Natural killer cell (primary cell): ENCODE data around the gene ZNF408. TPM values are rescaled to one million over a fixed set of nuclear protein-coding genes. Genes with fewer than 3 reads are reported as not detected.

Experiments used
- ATAC-seq, 3 donors: fragments of 150-1000 bp in 2 of 3; fragments of 200-7000 bp in 1 of 3; cut with Tn5 transposase; 1 replicate in 1 of 3; 2 replicates in 2 of 3; pipeline ENCODE4 v1.10.0; 2021; ENCODE audit warnings: mild to moderate bottlenecking in 2 of 3, moderate library complexity in 2 of 3
- DNase-seq, 2 donors: peaks; one replicate each; pipeline versions ENCODE4 v3.0.0 to v3.0.0-alpha.2; 2013 to 2021; ENCODE audit warnings: mixed read lengths in 1 of 2
- H3K27ac ChIP-seq: one replicate; pipeline ENCODE4 v1.5.1; 2013; ENCODE audit warnings: mild to moderate bottlenecking, low read length
- H3K27me3 ChIP-seq: one replicate; pipeline ENCODE4 v1.6.1; 2013; ENCODE audit warnings: low read length; ENCODE audit not compliant: control insufficient read depth, insufficient read depth
- H3K36me3 ChIP-seq: one replicate; pipeline ENCODE4 v1.6.1; 2013; ENCODE audit warnings: low read length; ENCODE audit not compliant: control insufficient read depth, insufficient read depth
- H3K4me1 ChIP-seq: one replicate; pipeline ENCODE4 v1.6.1; 2013; ENCODE audit warnings: low read length; ENCODE audit not compliant: control insufficient read depth, insufficient read depth
- H3K4me3 ChIP-seq: one replicate; pipeline ENCODE4 v1.5.1; 2013; ENCODE audit warnings: low read length
- H3K9me3 ChIP-seq: one replicate; pipeline ENCODE4 v1.6.1; 2013; ENCODE audit warnings: low read length; ENCODE audit not compliant: control insufficient read depth, insufficient read depth
- H3K27ac Mint-ChIP-seq, 2 donors: one replicate each; pipeline ENCODE4 v1.8.0; 2022; ENCODE audit warnings: mild to moderate bottlenecking in 2 of 2, mixed read lengths in 2 of 2, moderate library complexity in 1 of 2
- H3K27me3 Mint-ChIP-seq, 2 donors: one replicate each; pipeline ENCODE4 v1.8.0; 2022; ENCODE audit warnings: low read depth in 2 of 2, mixed read lengths in 2 of 2
- H3K36me3 Mint-ChIP-seq: one replicate; pipeline ENCODE4 v1.8.0; 2022; ENCODE audit warnings: mixed read lengths
- H3K4me1 Mint-ChIP-seq, 2 donors: one replicate each; pipeline ENCODE4 v1.8.0; 2022; ENCODE audit warnings: mixed read lengths in 2 of 2
- H3K4me3 Mint-ChIP-seq: one replicate; pipeline ENCODE4 v1.8.0; 2022; ENCODE audit warnings: mild to moderate bottlenecking, moderate library complexity, mixed read lengths
- H3K9me3 Mint-ChIP-seq, 2 donors: one replicate each; pipeline ENCODE4 v1.8.0; 2022; ENCODE audit warnings: mixed read lengths in 2 of 2
- WGBS: methylation state at CpG from one replicate; pipeline ENCODE4 v1.1.7; 2013; ENCODE audit warnings: missing lambda C conversion rate; ENCODE audit not compliant: insufficient coverage; 5-methylcytosine and 5-hydroxymethylcytosine counted together
- intact Hi-C: fragments of 100-400 bp; cut with micrococcal nuclease; formaldehyde crosslinking; loops from one replicate; pipeline ENCODE4 v1.14.2; 2022
- total RNA-seq, 4 donors: library from RNA; stranded (reverse); fragments of 120-200 nt in 1 of 4; gene quantifications; one replicate each; pipeline versions ENCODE4 v1.2.3 to v1.2.4, GENCODE V29; 2013 to 2022
- TF ChIP-seq, protein P1 (sequence below): fragments of 200-600 bp; IDR thresholded peaks from one replicate; pipeline ENCODE4 v1.8.0; 2022; ENCODE audit warnings: antibody characterized with exemption

The ZNF408 gene
- total RNA-seq, 3 donors from 2014 or later (not counting 1 experiment from before 2014, with no cell fraction given) = 9.1 to 19.0 (median 9.6) TPM

DNA sequence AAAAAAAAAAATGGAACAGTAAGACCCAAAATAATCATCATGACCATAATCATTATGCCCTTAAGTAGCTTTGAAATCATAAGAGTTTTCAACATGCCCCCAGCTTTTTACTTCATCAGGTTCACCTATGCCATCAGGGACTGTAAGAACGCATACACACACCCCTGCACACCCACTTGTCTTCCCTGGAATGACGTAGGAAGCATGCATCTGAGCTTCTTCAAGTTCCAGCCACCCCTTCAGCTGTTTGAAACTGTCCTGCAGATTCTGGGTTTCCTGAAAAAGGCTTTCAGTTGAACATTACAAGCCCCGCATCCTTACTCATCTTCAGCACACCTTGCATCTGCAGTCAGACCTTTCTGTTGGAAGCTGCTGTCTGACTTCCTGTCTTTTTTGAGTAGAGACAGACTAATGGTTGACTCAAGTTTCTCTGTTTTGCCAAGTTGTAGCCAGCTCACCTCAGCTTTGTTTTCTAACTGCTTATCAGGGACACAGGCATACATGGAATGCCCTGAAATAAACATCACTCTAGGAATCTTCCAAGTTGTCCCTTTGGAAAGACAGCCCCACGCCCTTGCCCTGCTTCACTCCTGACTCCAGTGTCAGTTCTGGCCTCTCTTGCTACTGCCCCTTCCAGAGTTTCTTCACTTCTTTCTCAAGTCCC lies 37.4 kb upstream of the ZNF408 start:
- Histone ChIP-seq H3K4me3 (no peak overlapping the region), H3K27me3 (no peaks in the 10 kb centered on the region), H3K4me1 (no peaks in the 10 kb centered on the region), H3K36me3 (peaks cover 76% of the 10 kb centered on the region), H3K27ac (no peak overlapping the region), H3K9me3 (no peaks in the 10 kb centered on the region)
- Mint-ChIP-seq H3K27ac (no peak overlapping the region), H3K4me3 (no peak overlapping the region), H3K9me3 (no peaks in the 10 kb centered on the region), H3K27me3 (no peaks in the 10 kb centered on the region), H3K4me1 (no peaks in the 10 kb centered on the region), H3K36me3 (peaks cover 7% of the 10 kb centered on the region)
- ATAC-seq (no peak), DNase-seq (no peak)
- TF ChIP-seq, protein P1, sequence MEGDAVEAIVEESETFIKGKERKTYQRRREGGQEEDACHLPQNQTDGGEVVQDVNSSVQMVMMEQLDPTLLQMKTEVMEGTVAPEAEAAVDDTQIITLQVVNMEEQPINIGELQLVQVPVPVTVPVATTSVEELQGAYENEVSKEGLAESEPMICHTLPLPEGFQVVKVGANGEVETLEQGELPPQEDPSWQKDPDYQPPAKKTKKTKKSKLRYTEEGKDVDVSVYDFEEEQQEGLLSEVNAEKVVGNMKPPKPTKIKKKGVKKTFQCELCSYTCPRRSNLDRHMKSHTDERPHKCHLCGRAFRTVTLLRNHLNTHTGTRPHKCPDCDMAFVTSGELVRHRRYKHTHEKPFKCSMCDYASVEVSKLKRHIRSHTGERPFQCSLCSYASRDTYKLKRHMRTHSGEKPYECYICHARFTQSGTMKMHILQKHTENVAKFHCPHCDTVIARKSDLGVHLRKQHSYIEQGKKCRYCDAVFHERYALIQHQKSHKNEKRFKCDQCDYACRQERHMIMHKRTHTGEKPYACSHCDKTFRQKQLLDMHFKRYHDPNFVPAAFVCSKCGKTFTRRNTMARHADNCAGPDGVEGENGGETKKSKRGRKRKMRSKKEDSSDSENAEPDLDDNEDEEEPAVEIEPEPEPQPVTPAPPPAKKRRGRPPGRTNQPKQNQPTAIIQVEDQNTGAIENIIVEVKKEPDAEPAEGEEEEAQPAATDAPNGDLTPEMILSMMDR = no peak
- intact Hi-C loops = no loop called here
- 96% methylated on average over 4 of the region's 4 CpGs for WGBS

DNA sequence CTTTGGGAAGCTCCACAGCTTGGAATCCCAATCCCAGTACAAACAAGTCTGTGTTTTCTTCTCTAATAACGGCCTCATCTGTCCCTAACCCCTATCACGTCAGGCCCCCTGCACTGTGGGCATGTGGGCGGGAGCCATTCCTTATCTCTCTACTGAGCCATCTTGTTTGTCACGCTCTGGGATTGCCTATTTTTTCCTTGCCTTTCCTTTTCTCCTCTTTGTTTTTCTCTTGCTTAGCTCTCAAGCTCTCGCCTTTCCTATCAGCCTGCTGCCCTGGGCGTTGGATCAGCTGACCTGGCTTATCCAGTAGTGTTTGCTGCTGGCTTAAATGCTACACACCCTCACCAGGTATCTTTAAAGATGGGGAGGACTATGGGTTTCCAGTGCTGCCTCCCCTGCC lies 36.2 kb upstream of the ZNF408 start:
- Mint-ChIP-seq H3K4me3 (no peak overlapping the region), H3K27me3 (no peaks in the 10 kb centered on the region), H3K27ac (no peak overlapping the region), H3K9me3 (no peaks in the 10 kb centered on the region), H3K36me3 (peaks cover under 1% of the 10 kb centered on the region), H3K4me1 (peaks cover 3 to 4% of the 10 kb centered on the region in 2 donors)
- TF ChIP-seq, protein P1 = no peak
- Histone ChIP-seq H3K9me3 (no peaks in the 10 kb centered on the region), H3K27me3 (no peaks in the 10 kb centered on the region), H3K4me3 (no peak overlapping the region), H3K36me3 (peaks cover 78% of the 10 kb centered on the region), H3K4me1 (peaks cover 5% of the 10 kb centered on the region), H3K27ac (no peak overlapping the region)
- 98% methylated on average over 6 of the region's 6 CpGs for WGBS
- intact Hi-C loops = no loop called here
- ATAC-seq (no peak), DNase-seq (no peak)

GRCh38 chr11:46665356-46665755 lies 35.5 kb upstream of the ZNF408 start:
- WGBS = 100% methylated on average over 1 of the region's 1 CpG
- ATAC-seq = no peak
- Mint-ChIP-seq H3K9me3 (no peaks in the 10 kb centered on the region), H3K4me3 (no peak overlapping the region), H3K27me3 (no peaks in the 10 kb centered on the region), H3K27ac (no peak overlapping the region), H3K4me1 (peaks cover 9% of the 10 kb centered on the region in 2 donors), H3K36me3 (no peaks in the 10 kb centered on the region)
- intact Hi-C loops = no loop called here
- H3K9me3 ChIP-seq = no peaks in the 10 kb centered on the region
- H3K4me1 ChIP-seq = peaks cover 12% of the 10 kb centered on the region
- no peak overlapping the region for H3K4me3 ChIP-seq
- H3K27me3 ChIP-seq = no peaks in the 10 kb centered on the region
- no peak overlapping the region for H3K27ac ChIP-seq
- TF ChIP-seq, protein P1 = no peak
- DNase-seq = no peak
- peaks cover 74% of the 10 kb centered on the region for H3K36me3 ChIP-seq

DNA sequence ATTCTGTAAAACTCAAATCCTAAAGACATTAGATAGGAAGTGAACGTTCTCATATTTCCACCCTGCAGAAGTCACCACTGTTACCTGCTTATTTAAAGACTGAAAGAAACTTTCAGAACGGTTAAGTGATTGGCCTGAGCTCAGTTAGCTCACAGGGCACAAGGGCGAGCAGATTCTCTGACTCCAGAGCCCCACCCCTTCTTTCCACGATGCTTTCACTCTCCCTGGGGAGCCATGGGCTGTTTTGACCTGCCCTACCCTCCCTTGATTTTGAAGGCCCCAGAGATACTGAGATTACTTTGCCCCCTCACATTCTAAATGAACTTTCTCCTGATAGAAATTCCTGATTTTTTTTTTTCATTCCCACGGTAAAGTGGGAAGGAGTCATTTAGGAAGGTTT lies 34.3 kb upstream of the ZNF408 start:
- peaks cover 21% of the 10 kb centered on the region in 2 donors for H3K4me1 Mint-ChIP-seq
- H3K27ac Mint-ChIP-seq = no peak overlapping the region
- H3K36me3 Mint-ChIP-seq = no peaks in the 10 kb centered on the region
- DNase-seq = no peak
- WGBS = 89% methylated on average over 4 of the region's 5 CpGs
- Histone ChIP-seq H3K4me3 (no peak overlapping the region), H3K4me1 (peaks cover 24% of the 10 kb centered on the region), H3K27ac (no peak overlapping the region), H3K9me3 (no peaks in the 10 kb centered on the region), H3K36me3 (peaks cover 67% of the 10 kb centered on the region), H3K27me3 (no peaks in the 10 kb centered on the region)
- no peak for ATAC-seq
- no peaks in the 10 kb centered on the region for H3K27me3 Mint-ChIP-seq
- H3K9me3 Mint-ChIP-seq = no peaks in the 10 kb centered on the region
- intact Hi-C loops = no loop called here
- TF ChIP-seq, protein P1 = no peak
- no peak overlapping the region for H3K4me3 Mint-ChIP-seq
